GM21447 (cell line): ENCODE results near the gene CFAP206.
"Not testable (repeated sequence)": the region's sequence is repeated elsewhere in the genome, so short reads cannot be mapped to it uniquely, and the experiment has no call there.

Experiments
- ATAC-seq: cut with Tn5 transposase; IDR thresholded peaks from one replicate; pipeline ENCODE4 v1.9.1; 2021; ENCODE audit not compliant: unreplicated experiment

CFAP206 gene

DNA sequence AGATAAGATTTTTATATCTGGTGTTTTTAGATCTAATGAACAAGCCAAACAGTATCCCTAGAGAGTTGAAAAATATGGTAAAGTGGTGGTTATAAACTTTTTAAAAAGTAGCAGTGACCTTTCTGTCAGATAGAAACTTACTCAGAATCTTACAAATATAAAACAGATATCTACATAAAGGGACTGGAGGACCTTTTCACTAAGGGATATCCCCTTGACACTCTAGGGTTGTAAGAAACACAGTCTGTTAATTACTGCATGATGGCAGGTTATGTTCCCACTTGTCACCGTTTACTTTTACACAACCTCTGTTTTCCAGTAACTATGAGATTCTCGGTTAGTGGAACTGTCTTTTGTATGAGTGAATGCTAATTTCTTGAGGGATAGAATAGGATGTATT, 11.5 kb downstream of the CFAP206 start:
- no peak for ATAC-seq

DNA sequence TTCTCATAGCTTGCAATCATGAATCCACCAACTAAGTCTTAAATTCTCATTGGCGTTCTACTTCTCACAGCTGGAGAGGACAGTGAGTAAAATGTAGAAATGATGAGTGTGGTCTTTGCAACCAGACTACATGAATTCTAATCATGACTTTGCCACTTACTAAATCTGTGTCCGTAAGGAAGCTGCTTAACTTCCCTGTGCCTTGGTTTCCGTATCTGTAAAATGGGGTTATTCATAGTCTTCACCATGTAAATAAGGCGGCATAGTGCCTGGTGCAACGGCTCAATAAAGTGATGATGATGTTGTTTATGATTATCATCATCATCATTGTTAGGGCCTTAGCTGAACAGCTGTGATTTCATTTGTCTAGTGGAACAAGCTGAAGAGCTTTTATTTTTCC, 12.6 kb downstream of the CFAP206 start:
- no peak for ATAC-seq

DNA sequence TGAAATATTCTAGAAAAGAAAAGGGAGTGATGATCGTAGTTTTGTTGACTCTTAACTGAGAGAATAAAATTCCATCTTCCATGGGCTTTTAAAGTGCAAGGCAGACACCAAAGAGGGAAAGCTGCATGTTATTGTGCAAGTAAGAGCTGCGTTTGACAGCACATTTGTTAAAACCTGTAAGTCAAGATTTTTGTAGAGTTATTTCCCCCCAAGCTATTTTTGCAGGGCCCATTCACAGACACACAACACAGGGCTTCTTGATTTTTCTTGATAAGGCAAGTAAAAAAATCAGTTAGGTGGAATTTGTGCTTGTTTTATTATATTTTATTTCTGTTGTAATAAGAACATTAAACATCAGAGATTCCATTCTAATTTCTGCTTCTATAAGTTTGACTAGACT, 13.8 kb downstream of the CFAP206 start:
- no peak for ATAC-seq

DNA sequence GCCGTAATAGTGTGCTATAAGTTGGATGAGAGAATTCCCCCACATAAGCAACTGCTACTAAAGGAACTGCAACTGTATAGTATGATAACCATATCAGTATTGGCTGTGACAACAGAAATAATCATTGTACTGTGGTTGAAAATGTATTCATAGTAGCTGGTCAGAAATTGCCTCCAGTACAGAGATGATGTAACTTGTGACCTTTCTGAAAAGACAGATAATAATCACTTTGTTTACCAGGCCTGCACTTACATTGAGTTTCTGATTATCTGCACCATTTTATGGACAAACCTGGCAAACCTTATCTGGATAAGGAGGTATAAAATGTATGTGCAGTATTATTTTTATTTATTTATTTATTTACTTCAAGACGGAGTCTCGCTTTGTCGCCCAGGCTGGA, 19.0 kb downstream of the CFAP206 start:
- ATAC-seq = no peak

DNA sequence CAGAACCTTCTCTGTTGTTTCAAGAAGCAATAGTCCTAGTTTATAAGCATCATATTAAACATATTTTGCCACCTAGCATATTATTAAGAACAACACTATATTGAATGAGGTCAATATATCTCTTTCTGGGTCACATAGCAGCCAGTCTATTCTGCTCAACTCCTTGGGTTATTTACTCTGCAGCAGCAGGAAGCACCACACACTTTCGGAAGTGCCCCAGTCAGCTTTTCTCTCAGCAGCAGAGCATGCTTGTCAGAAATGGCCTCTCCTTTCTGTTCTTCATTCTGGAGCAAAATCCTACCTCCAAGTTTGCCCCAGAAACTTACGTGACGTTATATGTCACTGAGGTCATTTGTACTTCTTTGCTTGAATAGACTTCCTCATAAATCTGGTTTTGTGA, 22.7 kb downstream of the CFAP206 start:
- no peak for ATAC-seq

DNA sequence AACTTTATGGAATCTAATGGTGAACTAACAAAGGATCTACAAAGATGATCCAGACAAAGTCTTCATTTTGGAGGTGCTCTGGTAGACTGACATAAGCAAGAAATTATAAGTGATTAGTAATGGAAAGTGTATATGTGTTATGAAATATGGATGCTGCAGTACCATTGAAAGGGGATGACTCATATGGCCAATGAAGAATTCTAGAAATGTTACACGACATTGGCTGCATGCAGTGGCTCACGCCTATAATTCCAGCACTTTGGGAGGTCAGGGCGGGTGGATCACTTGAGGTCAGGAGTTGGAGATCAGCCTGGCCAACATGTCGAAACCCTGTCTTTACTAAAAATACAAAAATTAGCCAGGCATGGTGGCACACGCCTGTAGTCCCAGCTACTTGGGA, 23.5 kb downstream of the CFAP206 start:
- ATAC-seq = no peak

DNA sequence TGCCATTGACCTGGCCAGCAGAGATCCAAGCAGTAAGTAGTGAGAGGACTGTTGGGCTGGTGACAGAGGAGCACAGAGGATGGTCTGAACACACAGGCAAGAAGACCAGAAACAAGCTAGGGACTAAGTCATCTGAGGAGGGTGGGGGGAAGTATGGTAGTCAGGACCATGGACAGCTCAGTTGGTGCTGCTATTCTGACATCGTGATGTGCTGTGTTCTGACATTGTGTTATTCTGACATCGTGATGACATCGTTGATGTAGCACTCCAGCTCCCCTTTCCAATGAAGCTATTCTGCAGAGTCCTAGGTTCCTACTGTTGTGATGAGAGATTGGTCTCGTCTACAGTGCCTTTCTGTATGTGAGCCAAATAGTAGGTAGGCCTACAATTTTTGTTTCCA, 28.7 kb downstream of the CFAP206 start:
- ATAC-seq = no peak

DNA sequence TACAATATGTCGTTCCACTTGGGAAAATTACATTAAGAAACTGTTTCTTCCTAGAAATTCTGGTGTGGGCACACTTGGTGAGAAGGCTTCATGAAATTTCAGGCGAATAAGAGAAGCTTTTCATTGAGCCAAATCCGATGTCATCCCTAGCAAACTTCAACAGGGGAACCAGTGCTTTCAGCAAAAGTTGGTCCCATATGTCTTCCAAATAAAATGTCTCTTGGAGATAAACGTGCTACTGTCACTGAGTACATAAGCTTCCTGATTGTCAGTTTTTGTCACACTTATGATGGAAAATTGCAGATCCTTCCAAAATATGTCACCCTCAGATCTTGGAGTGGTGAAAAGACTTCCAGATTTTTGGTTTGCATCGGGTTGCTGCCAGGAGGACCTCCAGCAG, 33.9 kb downstream of the CFAP206 start:
- no peak for ATAC-seq

DNA sequence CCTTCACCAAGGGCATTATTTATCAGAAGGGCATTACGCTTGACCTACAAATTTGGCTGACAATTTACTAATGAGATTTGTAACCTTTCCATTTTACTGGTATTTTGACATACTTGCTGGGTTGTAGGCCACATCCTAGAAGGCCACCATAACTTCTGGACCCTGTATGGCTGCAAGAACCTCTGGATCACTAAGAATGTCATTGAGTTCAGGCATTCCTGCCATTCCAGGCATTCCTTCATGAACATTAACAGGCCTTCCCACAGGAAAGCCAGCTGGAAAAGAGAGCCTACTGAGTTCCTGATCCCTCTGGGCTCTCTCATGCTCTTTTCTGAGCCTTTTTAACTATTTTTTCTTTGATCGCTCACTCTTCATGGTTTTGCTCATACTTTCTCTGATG, 36.6 kb downstream of the CFAP206 start:
- no peak for ATAC-seq

DNA sequence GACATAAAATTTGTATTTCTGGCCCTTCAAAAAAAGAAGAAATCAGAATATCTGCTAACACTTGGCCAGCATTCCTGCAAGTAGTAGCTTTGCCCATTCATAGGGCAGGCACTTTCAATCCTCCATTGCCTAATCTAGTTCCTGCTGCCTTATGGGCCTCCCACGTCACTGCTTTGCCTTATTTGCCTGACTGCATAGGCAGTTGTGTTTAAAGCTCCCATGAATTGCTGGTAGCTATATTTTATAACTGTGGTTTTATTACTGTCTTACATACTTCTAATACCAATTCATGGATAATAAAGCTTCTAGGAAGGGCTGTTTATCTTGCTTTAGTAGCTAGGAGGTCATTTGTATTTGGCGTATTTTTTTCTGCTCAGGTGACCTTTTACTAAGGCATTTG, 57.3 kb downstream of the CFAP206 start:
- ATAC-seq = no peak

DNA sequence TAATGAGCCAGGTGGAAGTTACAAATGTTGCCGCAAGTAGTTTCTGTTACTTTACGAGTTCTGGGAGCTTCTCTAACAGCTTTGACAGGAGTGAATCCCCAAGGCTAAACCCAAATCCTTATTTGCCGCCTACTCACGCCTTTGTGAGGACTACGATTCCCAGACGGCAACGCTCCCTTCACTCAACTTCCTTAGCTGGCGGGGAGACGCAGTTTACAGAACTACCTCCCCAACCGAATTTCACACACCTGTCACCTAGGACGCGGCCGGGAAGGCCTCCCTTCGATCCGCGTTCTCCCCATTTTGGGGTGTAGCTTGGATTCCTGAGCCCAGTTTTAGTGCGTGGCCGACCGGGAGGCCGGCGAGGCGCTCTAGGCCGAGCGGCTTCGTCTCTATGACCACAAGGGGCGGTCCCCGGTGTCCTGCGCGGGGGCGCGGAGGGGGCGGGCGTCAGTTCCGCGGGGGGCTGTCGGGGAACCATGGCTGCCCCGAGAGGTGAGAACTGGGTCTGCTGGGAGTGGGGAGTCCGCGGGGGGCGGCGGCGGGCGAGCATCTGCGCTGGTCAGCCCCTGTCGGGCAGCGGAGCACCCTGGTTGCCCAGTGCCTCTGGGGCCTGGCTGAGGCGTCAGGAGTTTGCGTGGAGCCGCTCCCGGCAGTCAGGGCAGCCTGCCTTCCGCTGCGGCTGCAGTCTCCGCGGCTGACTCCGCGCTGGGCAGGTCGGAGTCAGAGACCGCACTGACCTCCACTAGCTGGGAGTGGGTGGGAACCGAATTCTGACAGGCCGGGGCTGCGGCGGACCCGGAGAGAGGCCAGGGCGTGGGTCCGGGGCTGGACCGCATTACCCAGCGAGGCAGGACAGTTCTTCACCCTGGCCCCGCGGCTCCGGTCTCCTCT, 65.0 kb downstream of the CFAP206 start, which contains the start of gene SLC35A1:
TSS of gene SLC35A1 (plus strand) at position 450 of the 894 bp plus-strand sequence. CDS start at position 480, 30 bp downstream.
- peak; percentile 90 for ATAC-seq

DNA sequence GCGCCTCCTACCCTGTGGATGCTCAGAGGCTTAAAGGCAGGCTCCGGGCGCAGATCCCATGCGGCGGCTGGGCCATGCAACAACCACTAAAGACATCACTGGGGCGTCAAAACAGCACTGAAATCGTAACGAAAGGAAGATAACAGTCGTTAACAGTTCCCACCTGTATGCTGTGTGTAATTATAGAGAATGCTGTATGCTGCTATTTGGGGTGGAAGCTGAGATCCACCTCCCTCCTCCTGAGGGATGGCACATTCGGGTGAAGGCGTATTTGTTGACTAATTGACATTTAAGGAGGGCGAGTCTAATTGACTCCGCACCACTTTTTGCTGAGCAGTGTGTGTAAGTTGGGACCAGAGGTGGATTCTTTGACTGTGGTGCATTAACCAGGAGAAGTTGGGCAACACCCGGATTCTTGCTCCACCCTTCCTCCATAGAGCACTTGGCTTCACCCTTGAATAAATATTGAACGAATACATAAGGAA, 65.7 kb downstream of the CFAP206 start:
- peak; percentile 64 for ATAC-seq

DNA sequence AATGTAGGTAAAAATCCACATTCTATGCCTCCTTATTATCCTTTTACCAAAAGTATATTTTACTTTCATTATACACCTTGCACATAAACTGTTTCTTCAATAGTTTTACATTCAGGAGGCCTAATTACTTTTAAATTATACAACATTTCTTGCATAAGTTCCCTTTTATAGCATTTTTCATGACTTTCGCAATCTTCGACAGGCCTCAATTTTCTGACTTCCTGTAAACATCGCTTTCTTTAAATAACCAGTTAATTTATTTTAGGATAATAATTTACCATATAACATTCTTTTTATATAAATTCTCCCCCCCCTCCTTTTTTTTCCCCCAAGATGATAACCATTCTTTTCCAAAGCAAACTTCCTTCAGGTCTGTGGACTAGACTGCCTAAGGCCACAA, 74.2 kb downstream of the CFAP206 start:
- no peak for ATAC-seq

DNA sequence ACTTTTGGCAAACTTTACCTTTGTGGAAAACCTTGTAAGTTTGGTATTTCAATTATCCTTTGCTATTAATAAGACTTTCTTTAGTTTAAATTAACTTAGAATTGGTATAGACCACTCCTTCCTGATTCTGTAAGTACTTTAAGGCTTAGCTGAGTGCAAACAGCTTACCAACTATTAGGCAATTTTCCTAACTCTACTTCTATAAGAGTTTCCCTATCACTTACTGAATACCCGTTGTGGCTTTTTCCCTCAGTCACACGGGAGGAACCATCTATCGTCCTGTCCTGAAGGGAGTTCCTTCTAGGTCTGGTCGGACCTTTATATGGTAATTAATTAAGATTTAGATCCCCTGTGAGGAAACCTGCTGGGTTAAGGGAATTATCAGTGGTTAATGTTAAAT, 74.6 kb downstream of the CFAP206 start:
- ATAC-seq = no peak

DNA sequence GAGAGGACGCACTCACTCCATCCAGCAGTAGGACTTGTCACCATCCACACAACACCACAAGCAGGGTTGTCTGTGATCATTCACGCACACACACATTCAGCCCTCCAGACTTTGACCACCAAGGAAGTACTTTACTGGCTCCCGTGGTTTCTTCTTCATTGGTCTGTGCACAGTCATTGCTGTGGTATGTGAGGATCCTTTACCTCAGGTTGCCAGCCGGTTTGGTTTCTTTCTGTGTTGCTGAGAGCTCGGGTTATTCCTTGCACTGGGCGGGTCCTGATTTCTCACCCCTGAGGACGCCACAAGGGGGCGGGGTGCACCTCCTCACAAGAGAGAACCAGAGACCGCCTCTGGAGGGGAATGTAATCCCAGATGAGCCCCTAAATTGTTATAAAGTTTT, 76.2 kb downstream of the CFAP206 start:
- ATAC-seq = no peak

DNA sequence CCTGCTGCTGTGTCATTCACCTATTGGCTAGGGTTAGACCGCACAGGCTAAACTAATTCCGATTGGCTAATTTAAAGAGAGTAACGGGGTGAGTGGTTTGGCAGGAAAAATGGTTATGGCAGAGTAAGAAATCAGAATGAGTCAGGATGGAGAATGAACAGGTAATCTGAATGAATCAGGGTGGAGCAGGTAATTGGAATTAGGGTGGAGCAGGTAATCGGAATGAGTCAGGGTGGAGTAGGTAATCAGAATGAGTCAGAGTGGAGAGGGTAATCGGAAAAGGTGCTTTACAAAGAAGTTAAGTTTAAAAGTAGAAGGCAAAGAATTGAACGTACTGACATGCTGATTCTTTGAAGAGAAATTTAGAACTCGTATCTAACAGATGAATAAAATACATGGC, 76.7 kb downstream of the CFAP206 start:
- ATAC-seq = no peak

DNA sequence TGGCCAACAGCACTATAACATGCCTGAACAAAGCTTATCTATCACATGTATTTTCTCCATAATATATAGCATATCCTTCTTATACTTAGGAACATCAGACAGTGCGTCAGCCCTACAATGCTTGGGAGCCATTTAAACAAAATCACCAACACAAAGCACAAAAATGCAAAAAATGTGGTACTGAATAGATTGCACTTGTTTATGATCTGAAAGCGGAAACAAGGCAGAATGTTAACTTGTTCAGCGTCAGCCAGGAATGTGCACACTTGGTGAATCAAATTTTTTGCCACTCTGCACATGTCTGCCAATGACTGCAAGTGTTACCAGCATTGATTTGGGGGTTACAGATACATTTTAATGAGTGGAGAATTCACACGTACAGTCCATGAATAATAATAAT, 79.8 kb downstream of the CFAP206 start:
- no peak for ATAC-seq

DNA sequence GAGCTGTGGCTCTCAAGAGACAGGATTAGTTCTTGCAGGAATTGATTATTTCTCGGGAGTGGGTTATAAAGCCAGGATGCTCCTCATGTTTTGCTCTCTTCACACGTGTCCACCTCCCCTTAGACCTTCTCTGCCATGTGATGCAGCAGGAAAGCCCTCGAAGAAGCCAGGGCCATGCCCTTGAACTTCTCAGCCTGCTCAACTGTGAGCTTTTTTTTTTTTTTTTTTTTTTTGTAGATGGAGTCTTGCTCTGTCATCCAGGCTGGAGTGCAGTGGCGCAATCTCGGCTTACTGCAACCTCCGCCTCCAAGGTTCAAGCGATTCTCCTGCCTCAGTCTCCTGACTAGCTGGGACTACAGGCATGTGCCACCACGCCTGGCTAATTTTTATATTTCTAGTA, 81.6 kb downstream of the CFAP206 start:
- not testable (repeated sequence) for ATAC-seq

DNA sequence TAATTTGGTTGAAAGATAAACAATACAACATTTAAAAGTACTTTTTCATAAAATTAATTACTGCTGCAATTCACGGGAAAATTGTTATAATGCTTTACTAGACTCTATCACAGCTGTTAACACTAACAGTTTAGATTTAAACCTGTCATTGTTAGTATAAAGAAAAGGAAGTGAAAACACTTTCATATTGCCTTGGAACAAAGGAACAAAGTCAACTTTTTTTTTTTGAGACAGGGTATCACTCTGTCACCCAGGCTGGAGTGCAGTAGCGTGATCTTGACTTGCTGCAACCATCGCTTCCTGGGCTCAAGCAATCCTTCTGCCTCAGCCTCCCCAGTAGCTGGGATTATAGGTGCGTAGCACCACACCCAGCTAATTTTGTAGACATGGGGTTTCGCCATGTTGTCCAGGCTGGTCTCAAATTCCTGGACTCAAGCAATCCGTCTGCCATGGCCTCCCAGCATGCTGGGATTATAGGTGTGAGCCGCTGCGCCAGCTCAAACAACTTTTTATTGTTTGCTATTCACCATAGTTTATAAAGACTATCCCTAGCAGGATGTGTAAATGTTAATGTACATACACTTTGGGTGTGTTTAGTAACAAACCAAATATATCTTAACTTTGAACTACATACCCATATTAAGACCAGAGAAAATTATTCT, 87.1 kb downstream of the CFAP206 start:
- peak; percentile 86 for ATAC-seq

DNA sequence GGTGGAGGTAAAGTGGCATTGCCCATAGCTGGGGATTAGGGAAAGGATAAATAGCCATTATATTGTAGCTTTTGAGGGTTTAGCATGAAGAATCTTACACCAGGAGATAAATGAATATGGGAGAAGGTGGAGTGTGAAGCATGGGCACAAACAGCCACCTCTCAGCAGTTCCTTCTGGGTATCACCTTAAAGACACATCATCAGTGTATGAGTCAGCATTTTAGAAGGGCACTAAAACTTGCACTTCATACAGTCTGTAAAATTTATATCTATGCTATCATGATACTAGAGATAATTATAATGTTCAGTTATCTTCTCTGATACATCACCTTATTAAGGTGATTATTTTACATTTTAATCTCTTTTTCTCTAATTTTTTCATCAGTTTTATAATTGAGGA, 90.3 kb downstream of the CFAP206 start:
- no peak for ATAC-seq

DNA sequence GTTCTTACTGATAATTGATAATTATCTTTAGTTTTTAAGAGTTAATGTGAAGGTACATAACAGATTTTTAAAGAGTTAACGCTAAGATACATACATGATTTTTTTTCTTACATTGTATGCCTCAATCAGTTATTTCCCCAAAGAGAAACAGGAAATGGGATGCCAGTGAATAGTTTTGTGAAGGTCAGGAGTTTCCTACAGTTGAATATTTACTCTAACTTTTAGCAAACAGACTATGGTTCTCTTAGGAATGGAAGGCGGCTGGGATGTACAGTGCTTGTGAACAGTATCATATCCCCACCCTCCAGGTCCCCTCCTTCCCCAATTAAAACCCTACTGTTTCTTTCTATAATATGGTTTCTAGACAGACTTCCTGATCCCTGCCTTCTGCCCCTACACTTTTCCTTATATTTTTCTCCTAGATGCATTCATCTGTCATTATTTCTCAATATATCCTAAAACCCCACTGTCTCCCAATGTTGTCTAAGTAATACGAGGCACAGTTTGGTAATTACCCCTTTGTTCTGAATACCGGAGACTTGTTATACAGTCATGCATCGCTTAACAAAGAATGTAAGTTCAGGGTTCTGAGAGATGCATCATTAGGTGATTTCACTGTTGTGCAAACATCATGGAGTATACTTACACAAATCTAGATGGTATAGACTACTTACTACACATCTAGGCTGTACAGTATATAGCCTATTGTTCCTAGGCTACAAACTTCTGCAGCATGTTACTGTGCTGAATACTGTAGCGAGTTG, 94.2 kb downstream of the CFAP206 start:
- ATAC-seq = no peak

DNA sequence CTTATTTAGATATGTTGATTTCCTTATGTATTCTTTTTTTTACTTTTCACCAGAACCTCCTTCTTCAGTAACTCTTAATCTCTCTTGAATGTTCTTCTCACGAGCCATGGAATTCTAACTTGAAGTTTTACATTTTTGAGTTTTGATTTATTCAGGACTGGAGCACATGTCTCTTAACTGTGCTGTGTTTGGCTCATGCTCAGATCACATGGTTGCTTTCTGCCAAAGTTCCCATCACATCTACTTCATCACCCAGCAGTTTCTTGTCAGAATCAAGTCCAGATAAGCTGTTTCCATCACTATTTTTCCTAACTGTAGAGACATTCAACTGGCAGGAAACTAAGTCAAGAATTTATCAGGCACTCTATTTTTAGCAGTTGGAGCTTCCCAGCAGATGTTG, 96.7 kb downstream of the CFAP206 start:
- ATAC-seq = no peak
